GM12875 (cell line): ENCODE data around the gene CSF2RB.

Source experiments
- H3K4me3 ChIP-seq: one replicate; pipeline ENCODE4 v1.5.1; 2011; ENCODE audit warnings: low read depth, low read length, control low read depth
- CTCF ChIP-seq: IDR thresholded peaks from 2 replicates; pipeline ENCODE4 v1.5.1; 2011; ENCODE audit warnings: low read depth, mild to moderate bottlenecking, control low read depth, inconsistent platforms, low read length, moderate library complexity, borderline replicate concordance; ENCODE audit not compliant: insufficient read depth

The CSF2RB gene

GRCh38 chr22:36875741-36876140 lies 37.7 kb upstream of the CSF2RB start:
- H3K4me3 ChIP-seq, result no peak overlapping the region
- no peak for TF ChIP-seq CTCF

GRCh38 chr22:36879775-36880174 lies 33.7 kb upstream of the CSF2RB start:
- TF ChIP-seq CTCF, result no peak
- no peak overlapping the region for H3K4me3 ChIP-seq

- H3K4me3 ChIP-seq, result no peak overlapping the region
- no peak for TF ChIP-seq CTCF
These were observed 31.8 kb upstream of the CSF2RB start for GRCh38 chr22:36881504-36882245.

GRCh38 chr22:36884349-36885158 lies 28.9 kb upstream of the CSF2RB start:
- no peak overlapping the region for H3K4me3 ChIP-seq
- TF ChIP-seq CTCF, result no peak

- no peak overlapping the region for H3K4me3 ChIP-seq
- TF ChIP-seq CTCF, result no peak
These were observed 28.0 kb upstream of the CSF2RB start for GRCh38 chr22:36885474-36885873.

- H3K4me3 ChIP-seq, result no peak overlapping the region
- no peak for TF ChIP-seq CTCF
These were observed 27.4 kb upstream of the CSF2RB start for GRCh38 chr22:36886016-36886415.

GRCh38 chr22:36887162-36887561 lies 26.3 kb upstream of the CSF2RB start:
- H3K4me3 ChIP-seq, result no peak overlapping the region
- no peak for TF ChIP-seq CTCF
